ENCODE measurements around the gene WTIP. TPM values are rescaled to one million over a fixed set of nuclear protein-coding genes. Genes with fewer than 3 reads are reported as not detected.
"Not testable (repeated sequence)": the region's sequence is repeated elsewhere in the genome, so short reads cannot be mapped to it uniquely, and the experiment has no call there.

Gene WTIP
- total and polyA plus RNA-seq, 9 donors, result 16.5 to 26.2 (median 20.8) TPM

- no peaks in the 10 kb centered on the region for H3K27me3 ChIP-seq (ENCODE audit: control insufficient read depth, insufficient read depth, low read length)
- no peak for DNase-seq
- peaks cover 8% of the 10 kb centered on the region for H3K4me1 ChIP-seq (ENCODE audit: control insufficient read depth, insufficient read depth, low read length)
- no peak overlapping the region for H3K4me3 ChIP-seq (ENCODE audit: low read length)
- H3K36me3 ChIP-seq (ENCODE audit: control insufficient read depth, insufficient read depth, low read length), result peaks cover 14% of the 10 kb centered on the region
- H3K27ac ChIP-seq (ENCODE audit: low read length), result no peak overlapping the region
- H3K9me3 ChIP-seq (replicated peaks; ENCODE audit: control insufficient read depth, low read depth, low read length), result no peaks in the 10 kb centered on the region
- 89% methylated on average over 1 of the region's 5 CpGs for WGBS (ENCODE audit: insufficient coverage)
These were observed 5.5 kb upstream of the WTIP start for GRCh38 chr19:34475975-34476594.

- not testable (repeated sequence) for H3K27ac ChIP-seq (ENCODE audit: low read length); H3K36me3 ChIP-seq (ENCODE audit: control insufficient read depth, insufficient read depth, low read length); H3K4me3 ChIP-seq (ENCODE audit: low read length); H3K9me3 ChIP-seq (replicated peaks; ENCODE audit: control insufficient read depth, low read depth, low read length); DNase-seq; H3K27me3 ChIP-seq (ENCODE audit: control insufficient read depth, insufficient read depth, low read length)
- 93% methylated on average over 3 of the region's 4 CpGs for WGBS (ENCODE audit: insufficient coverage)
- peaks cover 17% of the 10 kb centered on the region for H3K4me1 ChIP-seq (ENCODE audit: control insufficient read depth, insufficient read depth, low read length)
These were observed 3.1 kb upstream of the WTIP start for GRCh38 chr19:34478496-34478895.

GRCh38 chr19:34479396-34479795, 2.2 kb upstream of the WTIP start:
- Histone ChIP-seq H3K9me3 (replicated peaks; ENCODE audit: control insufficient read depth, low read depth, low read length) (no peaks in the 10 kb centered on the region), H3K4me1 (ENCODE audit: control insufficient read depth, insufficient read depth, low read length) (peaks cover 24% of the 10 kb centered on the region), H3K4me3 (ENCODE audit: low read length) (no peak overlapping the region), H3K27me3 (ENCODE audit: control insufficient read depth, insufficient read depth, low read length) (no peaks in the 10 kb centered on the region), H3K36me3 (ENCODE audit: control insufficient read depth, insufficient read depth, low read length) (no peaks in the 10 kb centered on the region), H3K27ac (ENCODE audit: low read length) (no peak overlapping the region)
- 100% methylated on average over 1 of the region's 7 CpGs for WGBS (ENCODE audit: insufficient coverage)
- DNase-seq, result no peak

GRCh38 chr19:34480491-34480890, 1.1 kb upstream of the WTIP start:
- Histone ChIP-seq H3K4me1 (ENCODE audit: control insufficient read depth, insufficient read depth, low read length) (peaks cover 24% of the 10 kb centered on the region), H3K36me3 (ENCODE audit: control insufficient read depth, insufficient read depth, low read length) (no peaks in the 10 kb centered on the region), H3K9me3 (replicated peaks; ENCODE audit: control insufficient read depth, low read depth, low read length) (no peaks in the 10 kb centered on the region), H3K27me3 (ENCODE audit: control insufficient read depth, insufficient read depth, low read length) (no peaks in the 10 kb centered on the region), H3K4me3 (ENCODE audit: low read length) (peak overlapping the region; percentile 45), H3K27ac (ENCODE audit: low read length) (peak overlapping the region; percentile 91)
- WGBS (ENCODE audit: insufficient coverage), result 71% methylated on average over 7 of the region's 19 CpGs
- no peak for DNase-seq

- Histone ChIP-seq H3K27ac (ENCODE audit: low read length) (no peak overlapping the region), H3K9me3 (replicated peaks; ENCODE audit: control insufficient read depth, low read depth, low read length) (no peaks in the 10 kb centered on the region), H3K4me1 (ENCODE audit: control insufficient read depth, insufficient read depth, low read length) (peaks cover 24% of the 10 kb centered on the region), H3K4me3 (ENCODE audit: low read length) (no peak overlapping the region), H3K27me3 (ENCODE audit: control insufficient read depth, insufficient read depth, low read length) (no peaks in the 10 kb centered on the region), H3K36me3 (ENCODE audit: control insufficient read depth, insufficient read depth, low read length) (no peaks in the 10 kb centered on the region)
- WGBS (ENCODE audit: insufficient coverage), result under 1% methylated on average over 84 of the region's 84 CpGs
- no peak for DNase-seq
These were observed 362 bp downstream of the WTIP start for GRCh38 chr19:34481861-34482379.

DNA sequence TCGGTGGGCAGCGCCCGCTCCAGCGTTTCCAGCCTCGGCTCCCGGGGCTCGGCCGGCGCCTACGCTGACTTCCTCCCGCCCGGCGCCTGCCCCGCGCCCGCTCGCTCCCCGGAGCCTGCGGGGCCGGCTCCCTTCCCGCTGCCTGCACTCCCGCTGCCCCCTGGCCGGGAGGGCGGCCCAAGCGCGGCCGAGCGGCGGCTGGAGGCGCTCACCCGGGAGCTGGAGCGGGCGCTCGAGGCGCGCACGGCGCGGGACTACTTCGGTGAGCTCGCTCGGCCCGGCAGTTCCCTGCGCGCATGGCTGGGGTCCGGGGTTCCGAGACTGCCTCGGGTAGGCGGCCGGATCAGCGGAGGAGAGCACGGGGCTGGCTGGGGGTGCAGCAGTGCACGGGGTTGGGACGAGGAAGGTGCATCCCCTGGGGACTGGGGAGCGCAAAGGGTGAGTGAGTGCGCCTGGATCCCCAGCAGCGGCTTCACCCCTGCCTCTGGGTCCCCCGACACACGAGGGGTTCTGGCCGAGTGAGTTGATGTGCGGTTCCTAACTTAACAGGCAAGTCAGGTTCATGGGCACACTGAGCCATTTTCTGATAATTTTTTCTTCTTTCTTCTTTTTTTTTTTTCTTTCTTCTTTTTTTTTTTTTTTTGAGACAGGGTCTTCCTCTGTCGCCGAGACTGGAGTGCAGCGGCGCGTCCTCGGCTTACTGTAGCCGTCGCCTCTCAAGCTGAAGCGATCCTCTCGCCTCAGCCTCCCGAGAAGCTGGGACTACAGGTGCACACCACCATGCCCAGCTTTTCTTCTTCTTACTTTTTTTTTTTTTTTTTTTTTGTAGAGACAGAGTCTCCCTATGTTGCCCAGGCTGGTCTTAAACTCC, 1.1 kb downstream of the WTIP start:
- H3K4me1 ChIP-seq (ENCODE audit: control insufficient read depth, insufficient read depth, low read length), result peaks cover 24% of the 10 kb centered on the region
- H3K9me3 ChIP-seq (replicated peaks; ENCODE audit: control insufficient read depth, low read depth, low read length), result no peaks in the 10 kb centered on the region
- no peaks in the 10 kb centered on the region for H3K36me3 ChIP-seq (ENCODE audit: control insufficient read depth, insufficient read depth, low read length)
- WGBS (ENCODE audit: insufficient coverage), result 4% methylated on average over 68 of the region's 72 CpGs
- H3K27ac ChIP-seq (ENCODE audit: low read length), result no peak overlapping the region
- DNase-seq, result peak; percentile 45
- no peaks in the 10 kb centered on the region for H3K27me3 ChIP-seq (ENCODE audit: control insufficient read depth, insufficient read depth, low read length)
- peak overlapping the region; percentile 64 for H3K4me3 ChIP-seq (ENCODE audit: low read length)

DNA sequence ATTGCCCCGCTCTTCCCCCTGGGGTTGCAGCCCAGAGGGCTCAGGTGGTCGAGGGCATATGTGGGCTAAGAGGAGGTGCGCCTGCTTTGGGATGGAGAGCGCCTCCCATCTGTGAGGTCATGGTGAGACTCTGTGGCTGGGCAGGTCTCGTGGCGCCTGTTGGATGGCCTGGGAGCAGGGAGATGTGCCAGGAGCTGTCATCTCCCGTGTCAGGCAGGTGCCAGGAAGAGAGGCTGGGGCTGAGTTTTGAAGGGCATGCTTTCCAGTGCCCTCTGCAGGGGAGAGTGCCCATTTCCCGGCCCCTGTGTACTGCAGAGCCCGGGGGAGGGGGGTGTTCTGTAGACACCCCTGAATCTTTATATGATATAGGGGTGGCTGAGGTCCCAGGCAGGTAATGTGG, 2.8 kb downstream of the WTIP start:
- WGBS (ENCODE audit: insufficient coverage), result 85% methylated on average over 4 of the region's 9 CpGs
- H3K27me3 ChIP-seq (ENCODE audit: control insufficient read depth, insufficient read depth, low read length), result no peaks in the 10 kb centered on the region
- H3K4me1 ChIP-seq (ENCODE audit: control insufficient read depth, insufficient read depth, low read length), result peaks cover 24% of the 10 kb centered on the region
- no peak for DNase-seq
- H3K9me3 ChIP-seq (replicated peaks; ENCODE audit: control insufficient read depth, low read depth, low read length), result no peaks in the 10 kb centered on the region
- H3K36me3 ChIP-seq (ENCODE audit: control insufficient read depth, insufficient read depth, low read length), result no peaks in the 10 kb centered on the region
- no peak overlapping the region for H3K4me3 ChIP-seq (ENCODE audit: low read length)
- no peak overlapping the region for H3K27ac ChIP-seq (ENCODE audit: low read length)

DNA sequence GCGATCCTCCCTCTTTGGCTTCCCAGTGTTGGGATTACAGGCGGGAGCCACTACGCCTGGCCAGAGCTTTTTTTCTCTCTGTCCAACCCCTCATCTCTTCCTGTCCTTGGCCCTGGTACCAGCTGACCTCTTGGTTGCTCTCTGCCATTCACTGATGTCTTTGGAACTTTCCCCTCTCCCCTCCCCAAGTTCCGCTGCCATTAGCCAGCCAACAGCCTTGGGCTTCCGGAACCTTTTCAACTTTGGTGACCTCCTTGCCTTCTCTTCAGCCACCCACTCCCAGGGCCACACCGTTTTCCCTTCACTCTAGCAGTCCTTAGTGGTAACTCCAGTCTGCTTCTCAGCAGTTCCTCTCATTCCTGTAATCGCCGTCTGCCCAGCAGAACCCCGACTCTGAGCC, 4.3 kb downstream of the WTIP start:
- no peak overlapping the region for H3K27ac ChIP-seq (ENCODE audit: low read length)
- DNase-seq, result no peak
- H3K4me3 ChIP-seq (ENCODE audit: low read length), result no peak overlapping the region
- H3K36me3 ChIP-seq (ENCODE audit: control insufficient read depth, insufficient read depth, low read length), result peaks cover 4% of the 10 kb centered on the region
- H3K27me3 ChIP-seq (ENCODE audit: control insufficient read depth, insufficient read depth, low read length), result no peaks in the 10 kb centered on the region
- WGBS (ENCODE audit: insufficient coverage), result 78% methylated on average over 9 of the region's 9 CpGs
- H3K4me1 ChIP-seq (ENCODE audit: control insufficient read depth, insufficient read depth, low read length), result peaks cover 18% of the 10 kb centered on the region
- H3K9me3 ChIP-seq (replicated peaks; ENCODE audit: control insufficient read depth, low read depth, low read length), result no peaks in the 10 kb centered on the region

DNA sequence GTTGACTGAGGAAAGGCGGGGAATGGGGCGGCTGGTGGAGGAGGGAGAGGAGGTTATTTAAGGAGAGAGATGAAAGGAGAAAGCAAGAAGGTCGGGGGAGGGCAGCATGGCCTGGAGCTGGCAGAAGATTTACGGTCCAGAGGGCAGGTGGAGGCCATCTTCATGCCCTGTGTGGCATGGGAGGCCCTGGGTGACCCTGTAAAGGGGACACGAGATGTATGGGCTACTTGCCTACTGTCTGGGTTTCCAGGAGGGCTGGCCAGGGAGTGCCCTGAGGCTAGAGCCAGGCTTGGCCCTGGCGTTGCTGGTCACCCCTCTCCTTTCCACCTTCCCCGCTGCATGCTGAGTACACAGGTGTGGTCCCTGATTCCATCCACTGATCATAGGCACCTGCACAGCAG, 6.1 kb downstream of the WTIP start:
- 78% methylated on average over 7 of the region's 7 CpGs for WGBS (ENCODE audit: insufficient coverage)
- Histone ChIP-seq H3K4me1 (ENCODE audit: control insufficient read depth, insufficient read depth, low read length) (peaks cover 14% of the 10 kb centered on the region), H3K36me3 (ENCODE audit: control insufficient read depth, insufficient read depth, low read length) (peaks cover 9% of the 10 kb centered on the region), H3K27ac (ENCODE audit: low read length) (no peak overlapping the region), H3K27me3 (ENCODE audit: control insufficient read depth, insufficient read depth, low read length) (no peaks in the 10 kb centered on the region), H3K4me3 (ENCODE audit: low read length) (no peak overlapping the region), H3K9me3 (replicated peaks; ENCODE audit: control insufficient read depth, low read depth, low read length) (no peaks in the 10 kb centered on the region)
- DNase-seq, result no peak

DNA sequence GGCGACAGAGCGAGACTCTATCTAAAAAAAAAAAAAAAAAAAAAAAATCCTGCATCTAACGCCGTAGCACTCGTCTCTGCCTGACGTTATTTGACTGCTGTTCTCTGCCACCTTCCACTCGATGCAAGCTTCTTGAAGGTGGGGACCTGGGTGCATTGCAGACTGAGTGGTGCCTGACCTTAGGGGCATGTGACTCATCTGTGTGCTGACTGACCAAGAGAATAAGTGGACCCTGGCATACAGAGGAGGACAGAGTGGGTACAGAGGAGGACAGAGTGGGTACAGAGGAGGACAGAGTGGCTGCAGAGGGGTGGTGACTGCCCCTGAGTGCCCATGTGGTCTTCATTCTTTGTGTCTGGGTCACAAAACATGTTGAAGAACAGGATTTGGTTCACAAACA, 7.6 kb downstream of the WTIP start:
- DNase-seq, result no peak
- WGBS (ENCODE audit: insufficient coverage), result 60% methylated on average over 5 of the region's 7 CpGs

More for the DNA sequence above, 7.6 kb downstream of the WTIP start:
- Histone ChIP-seq H3K9me3 (replicated peaks; ENCODE audit: control insufficient read depth, low read depth, low read length) (no peaks in the 10 kb centered on the region), H3K4me3 (ENCODE audit: low read length) (no peak overlapping the region), H3K4me1 (ENCODE audit: control insufficient read depth, insufficient read depth, low read length) (peaks cover 2% of the 10 kb centered on the region), H3K36me3 (ENCODE audit: control insufficient read depth, insufficient read depth, low read length) (peaks cover 23% of the 10 kb centered on the region), H3K27ac (ENCODE audit: low read length) (no peak overlapping the region), H3K27me3 (ENCODE audit: control insufficient read depth, insufficient read depth, low read length) (no peaks in the 10 kb centered on the region)
